Tibial nerve (tissue), 4 donors: ENCODE data around the gene WDTC1. TPM values are rescaled to one million over a fixed set of nuclear protein-coding genes. Genes with fewer than 3 reads are reported as not detected.

Source experiments
- DNase-seq, 2 donors: peaks; one replicate each; pipeline ENCODE4 v3.0.0-alpha.2; 2019; ENCODE audit warnings: low spot score in 2 of 2
- H3K27ac ChIP-seq, 4 donors: fragments of 200-600 bp; sonication (generic) in 3 of 4; one replicate each; pipeline ENCODE4 v1.5.1; 2017 to 2019; ENCODE audit warnings: mild to moderate bottlenecking in 1 of 4
- H3K27me3 ChIP-seq, 2 donors: fragments of 200-600 bp; sonication (generic) in 1 of 2; one replicate each; pipeline versions ENCODE4 v1.5.1 to v1.6.0; 2017 to 2019
- H3K36me3 ChIP-seq, 3 donors: fragments of 200-600 bp; sonication (generic); one replicate each; pipeline ENCODE4 v1.5.1; 2018 to 2019
- H3K4me1 ChIP-seq, 4 donors: fragments of 200-600 bp; sonication (generic) in 3 of 4; one replicate each; pipeline ENCODE4 v1.5.1; 2017 to 2019
- H3K4me3 ChIP-seq, 4 donors: fragments of 200-600 bp; sonication (generic) in 3 of 4; one replicate each; pipeline ENCODE4 v1.5.1; 2017 to 2019; ENCODE audit warnings: mild to moderate bottlenecking in 1 of 4, moderate library complexity in 1 of 4
- H3K9me3 ChIP-seq, 4 donors: fragments of 200-600 bp; sonication (generic) in 3 of 4; one replicate each; pipeline ENCODE4 v1.5.1; 2017 to 2019
- EP300 ChIP-seq, 2 donors: sonication (generic); formaldehyde crosslinking; IDR thresholded peaks; one replicate each; pipeline ENCODE4 v1.6.1; 2017; ENCODE audit warnings: antibody characterized with exemption in 2 of 2, mild to moderate bottlenecking in 1 of 2
- POLR2A ChIP-seq, 2 donors: fragments of 450-650 bp; IDR thresholded peaks; one replicate each; pipeline ENCODE4 v1.6.1; 2017; ENCODE audit warnings: antibody characterized with exemption in 2 of 2, mild to moderate bottlenecking in 2 of 2, moderate library complexity in 2 of 2
- WGBS, 2 donors: methylation state at CpG; one replicate each; pipeline ENCODE4 v1.1.5; 2018; 5-methylcytosine and 5-hydroxymethylcytosine counted together
- total RNA-seq, 4 donors: library from RNA; depleted of rRNA; stranded (reverse); fragments of >200 nt; gene quantifications; one replicate each; pipeline ENCODE4 v1.1.0, GENCODE V29; 2016
- TF ChIP-seq, protein P1 (sequence below), 5 experiments: fragments of 200-600 bp in 3 of 5; fragments of 450-650 bp in 2 of 5; sonication (generic) in 3 of 5; IDR thresholded peaks; one replicate each; pipeline ENCODE4 v1.5.1; 2016 to 2019; ENCODE audit warnings: antibody characterized with exemption in 5 of 5, mild to moderate bottlenecking in 3 of 5, moderate library complexity in 2 of 5

WDTC1 gene
- total RNA-seq, 4 donors from 2014 or later = 33.0 to 51.0 (median 38.4) TPM

DNA sequence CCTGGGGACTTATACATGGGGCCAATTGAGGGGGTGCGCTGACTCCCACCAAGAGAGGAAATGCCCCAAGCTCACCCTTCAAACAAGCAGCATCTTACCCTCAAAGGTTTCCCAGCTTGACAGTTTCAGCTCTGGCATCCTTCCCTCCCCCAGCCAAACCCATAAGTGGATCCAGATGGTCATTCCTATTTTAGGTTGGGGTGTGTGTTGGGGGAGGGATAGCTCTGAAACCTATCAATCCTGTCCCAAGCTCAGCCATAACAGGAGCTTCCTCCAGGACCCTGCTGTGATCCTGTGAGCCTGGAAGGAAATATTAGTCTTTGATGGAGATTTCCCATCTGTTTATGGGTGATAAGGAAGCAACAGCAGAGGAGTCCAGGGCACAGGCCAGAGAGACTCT lies 84.2 kb downstream of the WDTC1 start:
- Histone ChIP-seq H3K36me3 (no peaks in the 10 kb centered on the region), H3K4me3 (no peak overlapping the region), H3K4me1 (peaks cover 0 to 22% (median 10%) of the 10 kb centered on the region in 4 donors), H3K27me3 (no peaks in the 10 kb centered on the region), H3K27ac (no peak overlapping the region), H3K9me3 (no peaks in the 10 kb centered on the region)
- DNase-seq = no peak
- WGBS, 2 donors = 50% methylated on average over 1 of the region's 1 CpG
- TF ChIP-seq POLR2A (IDR thresholded peaks at IDR 0.05) (no peak), EP300 (IDR thresholded peaks at IDR 0.05) (no peak)
- TF ChIP-seq, protein P1, sequence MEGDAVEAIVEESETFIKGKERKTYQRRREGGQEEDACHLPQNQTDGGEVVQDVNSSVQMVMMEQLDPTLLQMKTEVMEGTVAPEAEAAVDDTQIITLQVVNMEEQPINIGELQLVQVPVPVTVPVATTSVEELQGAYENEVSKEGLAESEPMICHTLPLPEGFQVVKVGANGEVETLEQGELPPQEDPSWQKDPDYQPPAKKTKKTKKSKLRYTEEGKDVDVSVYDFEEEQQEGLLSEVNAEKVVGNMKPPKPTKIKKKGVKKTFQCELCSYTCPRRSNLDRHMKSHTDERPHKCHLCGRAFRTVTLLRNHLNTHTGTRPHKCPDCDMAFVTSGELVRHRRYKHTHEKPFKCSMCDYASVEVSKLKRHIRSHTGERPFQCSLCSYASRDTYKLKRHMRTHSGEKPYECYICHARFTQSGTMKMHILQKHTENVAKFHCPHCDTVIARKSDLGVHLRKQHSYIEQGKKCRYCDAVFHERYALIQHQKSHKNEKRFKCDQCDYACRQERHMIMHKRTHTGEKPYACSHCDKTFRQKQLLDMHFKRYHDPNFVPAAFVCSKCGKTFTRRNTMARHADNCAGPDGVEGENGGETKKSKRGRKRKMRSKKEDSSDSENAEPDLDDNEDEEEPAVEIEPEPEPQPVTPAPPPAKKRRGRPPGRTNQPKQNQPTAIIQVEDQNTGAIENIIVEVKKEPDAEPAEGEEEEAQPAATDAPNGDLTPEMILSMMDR (IDR thresholded peaks at IDR 0.05) = no peak

DNA sequence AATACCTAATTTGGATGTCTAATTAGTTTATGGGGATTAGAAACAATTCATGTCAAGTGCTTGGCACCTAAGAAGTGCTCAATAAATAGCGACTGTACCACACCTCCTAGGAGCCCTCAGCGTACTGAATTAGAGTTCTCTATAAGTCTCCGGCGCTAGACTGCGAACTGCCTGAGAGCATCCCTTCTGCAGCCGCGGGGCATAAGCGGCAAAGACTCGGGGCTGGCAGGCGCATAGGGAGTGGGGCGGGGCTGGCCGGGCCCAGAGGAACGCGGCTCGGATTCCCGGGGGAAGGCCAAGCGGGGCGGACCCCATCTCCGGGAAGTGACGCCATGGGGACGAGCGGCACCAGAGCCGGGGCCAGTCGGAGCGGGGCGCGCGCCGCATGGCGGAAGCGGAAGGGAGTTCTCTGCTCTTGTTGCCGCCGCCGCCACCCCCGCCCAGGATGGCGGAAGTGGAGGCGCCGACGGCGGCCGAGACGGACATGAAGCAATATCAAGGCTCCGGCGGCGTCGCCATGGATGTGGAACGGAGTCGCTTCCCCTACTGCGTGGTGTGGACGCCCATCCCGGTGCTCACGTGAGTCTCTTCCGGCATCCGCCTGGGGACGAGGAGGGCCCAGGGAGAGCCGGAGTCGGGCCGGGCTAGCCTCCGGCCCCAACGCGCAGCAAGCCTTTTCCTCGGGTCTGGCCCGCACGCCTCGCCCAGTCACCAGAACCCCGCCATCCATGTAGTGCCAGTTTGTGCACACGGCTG lies 87.6 kb downstream of the WDTC1 start, which contains the start of gene TMEM222:
TSS of gene TMEM222 (plus strand) at position 351 of the 756 bp plus-strand sequence. CDS start at position 386, 35 bp downstream.
- H3K27ac ChIP-seq = peak within 1 kb of the TSS in 3 of 4 donors; percentile 57 to 91 (median 90)
- H3K9me3 ChIP-seq = no peaks in the 10 kb centered on the region
- 0% methylated on average over 16 to 42 of the region's 67 CpGs for WGBS, 2 donors
- peak; percentile 91 to 92 for DNase-seq
- peaks cover 0 to 53% (median 18%) of the 10 kb centered on the region in 4 donors for H3K4me1 ChIP-seq
- peak within 1 kb of the TSS; percentile 71 to 89 (median 85) for H3K4me3 ChIP-seq
- peaks cover 0 to 23% (median 4%) of the 10 kb centered on the region in 3 donors for H3K36me3 ChIP-seq
- TF ChIP-seq POLR2A (IDR thresholded peaks at IDR 0.05) (peak; percentile 26 to 47), EP300 (IDR thresholded peaks at IDR 0.05) (peak; percentile 95 to 98)
- TF ChIP-seq, protein P1 (IDR thresholded peaks at IDR 0.05) = peak; percentile 21 to 75 (median 38)
- H3K27me3 ChIP-seq = no peaks in the 10 kb centered on the region

DNA sequence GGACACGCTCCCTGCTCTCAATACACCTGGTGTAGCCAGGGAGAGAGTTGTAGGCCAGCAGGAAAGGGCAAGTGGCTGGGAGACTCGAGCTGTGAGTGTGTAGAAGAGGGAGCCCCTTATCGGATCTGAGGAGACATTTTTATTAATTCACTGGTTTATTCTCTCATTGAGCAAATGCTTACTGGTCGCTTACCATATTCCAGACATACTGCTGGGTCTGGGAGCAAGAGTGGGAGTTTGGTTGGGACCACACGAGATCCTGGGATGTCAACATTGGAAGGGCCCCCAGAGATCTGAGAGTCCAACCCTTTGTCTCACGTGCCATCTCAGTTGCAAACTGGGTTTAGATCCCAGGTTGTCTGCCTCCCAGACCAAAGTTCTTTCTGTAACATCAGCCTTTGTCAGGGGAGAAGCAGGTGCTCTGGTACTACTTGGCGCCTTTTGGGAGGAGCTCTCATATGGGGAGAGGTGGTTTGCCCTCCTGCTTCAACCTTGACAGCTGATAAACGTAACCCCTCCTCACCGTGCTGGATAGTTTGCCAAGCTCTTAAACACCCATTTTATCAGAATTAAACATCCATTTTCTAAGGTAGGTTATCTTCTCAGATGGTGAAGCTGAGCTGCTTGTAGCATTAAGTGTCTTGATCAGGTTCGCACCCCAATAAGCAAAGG lies 88.3 kb downstream of the WDTC1 start:
- Histone ChIP-seq H3K36me3 (peaks cover 0 to 27% (median 4%) of the 10 kb centered on the region in 3 donors), H3K4me3 (peak overlapping the region; percentile 71 to 89 (median 85)), H3K27me3 (no peaks in the 10 kb centered on the region), H3K4me1 (peaks cover 0 to 61% (median 23%) of the 10 kb centered on the region in 4 donors), H3K27ac (peak overlapping the region in 3 of 4 donors; percentile 57 to 91 (median 90)), H3K9me3 (no peaks in the 10 kb centered on the region)
- 10 to 14% methylated on average over 10 of the region's 10 CpGs for WGBS, 2 donors
- no peak for DNase-seq
- no peak for TF ChIP-seq EP300 (IDR thresholded peaks at IDR 0.05)
- TF ChIP-seq, protein P1 (IDR thresholded peaks at IDR 0.05) = no peak
- TF ChIP-seq POLR2A (IDR thresholded peaks at IDR 0.05) = no peak

DNA sequence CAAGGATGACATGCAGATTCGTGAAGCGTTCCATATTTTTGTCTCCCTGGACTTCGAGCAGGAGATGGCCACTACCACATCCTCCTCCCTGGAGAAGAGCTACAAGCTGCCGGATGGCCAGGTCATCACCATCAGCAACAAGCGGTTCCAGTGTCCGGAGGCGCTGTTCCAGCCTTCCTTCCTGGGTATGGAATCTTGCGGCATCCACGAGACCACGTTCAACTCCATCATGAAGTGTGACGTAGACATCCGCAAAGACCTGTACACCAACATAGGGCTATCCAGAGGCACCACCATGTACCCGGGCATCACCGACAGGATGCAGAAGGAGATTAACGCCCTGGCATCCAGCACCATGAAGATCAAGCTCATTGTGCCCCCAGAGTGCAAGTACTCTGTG lies 90.9 kb downstream of the WDTC1 start:
- no peak for TF ChIP-seq POLR2A (IDR thresholded peaks at IDR 0.05)
- no peak for TF ChIP-seq EP300 (IDR thresholded peaks at IDR 0.05)
- TF ChIP-seq, protein P1 (IDR thresholded peaks at IDR 0.05) = no peak
- Histone ChIP-seq H3K4me1 (peaks cover 0 to 70% (median 23%) of the 10 kb centered on the region in 4 donors), H3K27me3 (no peaks in the 10 kb centered on the region), H3K27ac (no peak overlapping the region), H3K36me3 (peaks cover 0 to 36% (median 4%) of the 10 kb centered on the region in 3 donors), H3K4me3 (no peak overlapping the region), H3K9me3 (no peaks in the 10 kb centered on the region)
- 90 to 95% methylated on average over 14 to 15 of the region's 15 CpGs for WGBS, 2 donors
- DNase-seq = no peak
